Neuronal stem cell (in vitro differentiated cells): ENCODE data around the gene ADAM22.
"Not testable (repeated sequence)": the region's sequence is repeated elsewhere in the genome, so short reads cannot be mapped to it uniquely, and the experiment has no call there.

Experiments
- DNase-seq: peaks from one replicate; pipeline ENCODE4 v3.0.0-alpha.2; 2013; ENCODE audit warnings: low spot score
- H2AFZ ChIP-seq: one replicate; pipeline ENCODE4 v1.6.1; 2013; ENCODE audit warnings: mild to moderate bottlenecking, low read length, inconsistent platforms
- H2AK5ac ChIP-seq: 2 replicates; pipeline ENCODE4 v1.6.1; 2013; ENCODE audit warnings: low read depth, mild to moderate bottlenecking, inconsistent platforms, low read length, moderate library complexity, mixed read lengths
- H2BK120ac ChIP-seq: 2 replicates; pipeline ENCODE4 v1.6.1; 2013; ENCODE audit warnings: low read depth, mild to moderate bottlenecking, inconsistent platforms, low read length, moderate library complexity, mixed read lengths
- H2BK12ac ChIP-seq: one replicate; pipeline ENCODE4 v1.6.1; 2013; ENCODE audit warnings: low read length, inconsistent platforms
- H2BK15ac ChIP-seq: 2 replicates; pipeline ENCODE4 v1.6.1; 2013; ENCODE audit warnings: mild to moderate bottlenecking, low read length, inconsistent platforms, mixed read lengths
- H2BK5ac ChIP-seq: one replicate; pipeline ENCODE4 v1.6.1; 2013; ENCODE audit warnings: inconsistent platforms, mild to moderate bottlenecking, low read length, moderate library complexity
- H3K14ac ChIP-seq: one replicate; pipeline ENCODE4 v1.6.1; 2013; ENCODE audit warnings: low read length, inconsistent platforms
- H3K18ac ChIP-seq: 2 replicates; pipeline ENCODE4 v1.6.1; 2013; ENCODE audit warnings: low read length, inconsistent platforms
- H3K23ac ChIP-seq: 2 replicates; pipeline ENCODE4 v1.6.1; 2013; ENCODE audit warnings: low read depth, mild to moderate bottlenecking, mixed read lengths, low read length, inconsistent platforms; ENCODE audit not compliant: poor library complexity
- H3K27ac ChIP-seq: replicated peaks from 3 replicates; pipeline ENCODE4 v1.5.1; 2013; ENCODE audit warnings: low read length, inconsistent platforms
- H3K27me3 ChIP-seq, 3 experiments: 2 replicates each; pipeline ENCODE4 v1.6.1; 2013; ENCODE audit warnings: low read length in 3 of 3, mild to moderate bottlenecking in 2 of 3, inconsistent platforms in 1 of 3, low read depth in 1 of 3, mixed read lengths in 1 of 3, moderate library complexity in 1 of 3; ENCODE audit not compliant: control insufficient read depth in 3 of 3, insufficient read depth in 3 of 3
- H3K36me3 ChIP-seq, 2 donors: replicated peaks in 1 of 2; 2 replicates each; pipeline ENCODE4 v1.6.1; 2013; ENCODE audit warnings: low read length in 2 of 2; ENCODE audit not compliant: control insufficient read depth in 2 of 2, insufficient read depth in 2 of 2
- H3K4ac ChIP-seq: 2 replicates; pipeline ENCODE4 v1.6.1; 2013; ENCODE audit warnings: inconsistent platforms, mild to moderate bottlenecking, low read length, moderate library complexity
- H3K4me1 ChIP-seq, 2 donors: 1 replicate in 1 of 2; 2 replicates in 1 of 2; pipeline ENCODE4 v1.6.1; 2013; ENCODE audit warnings: low read length in 2 of 2, low read depth in 1 of 2; ENCODE audit not compliant: control insufficient read depth in 2 of 2, insufficient read depth in 1 of 2
- H3K4me2 ChIP-seq: one replicate; pipeline ENCODE4 v1.6.1; 2013; ENCODE audit warnings: mild to moderate bottlenecking, low read length, inconsistent platforms; ENCODE audit not compliant: insufficient read depth, poor library complexity, severe bottlenecking
- H3K4me3 ChIP-seq, 2 donors: 2 replicates each; pipeline ENCODE4 v1.5.1; 2013; ENCODE audit warnings: low read length in 2 of 2, mild to moderate bottlenecking in 2 of 2, inconsistent platforms in 1 of 2, moderate library complexity in 1 of 2
- H3K79me1 ChIP-seq: one replicate; pipeline ENCODE4 v1.6.1; 2013; ENCODE audit warnings: low read depth, mild to moderate bottlenecking, inconsistent platforms, low read length, moderate library complexity
- H3K9ac ChIP-seq: one replicate; pipeline ENCODE4 v1.6.1; 2013; ENCODE audit warnings: mild to moderate bottlenecking, low read depth, low read length, inconsistent platforms; ENCODE audit not compliant: poor library complexity
- H3K9me3 ChIP-seq, 2 donors: replicated peaks in 1 of 2; 2 replicates each; pipeline versions ENCODE3 to v1.6.1; 2013; ENCODE audit warnings: low read length in 2 of 2, mild to moderate bottlenecking in 2 of 2, inconsistent platforms in 1 of 2, low read depth in 1 of 2, mixed read lengths in 1 of 2, moderate library complexity in 1 of 2; ENCODE audit not compliant: control insufficient read depth in 2 of 2, insufficient read depth in 1 of 2
- H4K8ac ChIP-seq: one replicate; pipeline ENCODE4 v1.6.1; 2013; ENCODE audit warnings: low read depth, mild to moderate bottlenecking, inconsistent platforms, low read length, moderate library complexity
- H4K91ac ChIP-seq: one replicate; pipeline ENCODE4 v1.6.1; 2013; ENCODE audit warnings: low read length, low read depth, mild to moderate bottlenecking, inconsistent platforms; ENCODE audit not compliant: poor library complexity
- WGBS, 2 donors: extraction: QIAGEN DNeasy Blood & Tissue Kit; methylation state at CpG; one replicate each; pipeline ENCODE4 v1.1.7; 2013; ENCODE audit warnings: missing lambda C conversion rate in 2 of 2, mixed read lengths in 1 of 2; ENCODE audit not compliant: insufficient read length in 2 of 2, insufficient replicate concordance in 1 of 2; ENCODE audit errors: extremely low coverage in 2 of 2; 5-methylcytosine and 5-hydroxymethylcytosine counted together

Gene ADAM22

GRCh38 chr7:87918740-87919139 is 15.3 kb upstream of the ADAM22 start:
- Histone ChIP-seq H2AK5ac (no peak overlapping the region), H3K4me1 (no peaks in the 10 kb centered on the region), H3K9me3 (no peaks in the 10 kb centered on the region), H2BK120ac (no peak overlapping the region), H3K4me3 (no peak overlapping the region), H3K27me3 (no peaks in the 10 kb centered on the region), H4K91ac (no peak overlapping the region), H2AFZ (no peak overlapping the region), H3K4ac (no peak overlapping the region), H2BK15ac (no peak overlapping the region), H2BK12ac (no peak overlapping the region), H2BK5ac (no peak overlapping the region), H3K18ac (no peak overlapping the region), H3K9ac (no peak overlapping the region), H3K79me1 (no peaks in the 10 kb centered on the region), H3K14ac (no peak overlapping the region), H3K4me2 (no peak overlapping the region), H3K27ac (no peak overlapping the region), H3K36me3 (no peaks in the 10 kb centered on the region), H4K8ac (no peak overlapping the region), H3K23ac (no peak overlapping the region)
- WGBS, 2 donors, result no CpG with 5 or more reads among the region's 1 CpG
- DNase-seq, result no peak

GRCh38 chr7:87919875-87920274 is 14.2 kb upstream of the ADAM22 start:
- Histone ChIP-seq H2BK120ac (no peak overlapping the region), H2AK5ac (no peak overlapping the region), H3K9me3 (no peaks in the 10 kb centered on the region), H2BK12ac (no peak overlapping the region), H2BK15ac (no peak overlapping the region), H3K27me3 (no peaks in the 10 kb centered on the region), H3K18ac (no peak overlapping the region), H3K27ac (no peak overlapping the region), H2AFZ (no peak overlapping the region), H3K14ac (no peak overlapping the region), H3K23ac (no peak overlapping the region), H4K91ac (no peak overlapping the region), H3K4me1 (no peaks in the 10 kb centered on the region), H3K9ac (no peak overlapping the region), H4K8ac (no peak overlapping the region), H3K4me2 (no peak overlapping the region), H2BK5ac (no peak overlapping the region), H3K36me3 (no peaks in the 10 kb centered on the region), H3K4me3 (no peak overlapping the region), H3K4ac (no peak overlapping the region), H3K79me1 (no peaks in the 10 kb centered on the region)
- no peak for DNase-seq
- no CpG with 5 or more reads among the region's 6 CpGs for WGBS, 2 donors

GRCh38 chr7:87920578-87920977 is 13.5 kb upstream of the ADAM22 start:
- Histone ChIP-seq H4K8ac (no peak overlapping the region), H3K18ac (no peak overlapping the region), H2BK15ac (no peak overlapping the region), H2BK120ac (no peak overlapping the region), H2BK5ac (no peak overlapping the region), H3K27me3 (no peaks in the 10 kb centered on the region), H2AK5ac (no peak overlapping the region), H2BK12ac (no peak overlapping the region), H3K27ac (no peak overlapping the region), H3K4ac (no peak overlapping the region), H2AFZ (no peak overlapping the region), H3K9me3 (no peaks in the 10 kb centered on the region), H3K79me1 (no peaks in the 10 kb centered on the region), H3K36me3 (no peaks in the 10 kb centered on the region), H4K91ac (no peak overlapping the region), H3K4me2 (no peak overlapping the region), H3K4me3 (no peak overlapping the region), H3K4me1 (no peaks in the 10 kb centered on the region), H3K9ac (no peak overlapping the region), H3K23ac (no peak overlapping the region), H3K14ac (no peak overlapping the region)
- WGBS, 2 donors, result no CpG with 5 or more reads among the region's 5 CpGs
- no peak for DNase-seq

- not testable (repeated sequence) for H3K4me1 ChIP-seq, H3K14ac ChIP-seq, H2BK5ac ChIP-seq, H3K27me3 ChIP-seq, H3K4me2 ChIP-seq, H2BK15ac ChIP-seq, H3K27ac ChIP-seq, H2BK120ac ChIP-seq, H3K4me3 ChIP-seq, H3K18ac ChIP-seq, H4K91ac ChIP-seq, H4K8ac ChIP-seq, H3K4ac ChIP-seq, H2BK12ac ChIP-seq, H3K79me1 ChIP-seq, H2AK5ac ChIP-seq, H3K9me3 ChIP-seq, H3K23ac ChIP-seq, H3K9ac ChIP-seq, H2AFZ ChIP-seq, H3K36me3 ChIP-seq, DNase-seq
- WGBS, 2 donors, result no CpG with 5 or more reads among the region's 8 CpGs
Observed at GRCh38 chr7:87922759-87923395, 11.2 kb upstream of the ADAM22 start.
